GM21825 (cell line): Measurements from ENCODE around the gene IGF1R.

Experiments
- ATAC-seq: cut with Tn5 transposase; IDR thresholded peaks from one replicate; pipeline ENCODE4 v1.9.1; 2021; ENCODE audit warnings: mild to moderate bottlenecking, moderate library complexity; ENCODE audit not compliant: unreplicated experiment

Gene IGF1R

DNA sequence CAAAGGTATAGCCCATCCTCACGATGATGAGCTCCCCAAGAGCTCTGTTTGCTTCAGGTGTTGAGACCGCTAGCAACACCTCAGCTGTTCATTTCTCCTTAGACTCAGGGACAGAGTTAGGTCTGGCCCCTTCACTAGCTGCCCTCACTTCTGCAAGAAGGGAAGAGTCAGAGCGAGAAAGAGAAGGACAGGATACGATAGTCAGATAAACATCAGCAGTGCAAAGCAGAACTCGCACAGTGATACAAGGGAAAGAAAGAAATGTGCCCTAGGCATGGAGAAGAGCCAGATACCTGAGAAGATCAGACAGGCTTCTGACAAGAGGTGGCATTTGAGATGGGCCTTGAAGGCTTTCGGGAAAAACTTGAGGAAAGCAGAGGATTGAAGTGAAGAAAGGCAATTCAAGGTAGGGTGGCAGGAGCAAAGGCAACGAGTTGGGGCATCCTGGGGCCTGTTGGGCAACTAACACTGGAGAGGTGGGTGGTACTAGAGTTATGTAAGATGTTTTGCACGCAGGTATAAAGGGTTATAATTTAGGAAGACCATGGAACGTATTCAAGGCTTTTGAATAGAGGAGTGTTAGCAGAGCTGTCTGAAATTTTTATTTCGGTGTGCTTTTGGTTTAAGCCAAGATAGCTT is 253.2 kb downstream of the IGF1R start:
- ATAC-seq = no peak

DNA sequence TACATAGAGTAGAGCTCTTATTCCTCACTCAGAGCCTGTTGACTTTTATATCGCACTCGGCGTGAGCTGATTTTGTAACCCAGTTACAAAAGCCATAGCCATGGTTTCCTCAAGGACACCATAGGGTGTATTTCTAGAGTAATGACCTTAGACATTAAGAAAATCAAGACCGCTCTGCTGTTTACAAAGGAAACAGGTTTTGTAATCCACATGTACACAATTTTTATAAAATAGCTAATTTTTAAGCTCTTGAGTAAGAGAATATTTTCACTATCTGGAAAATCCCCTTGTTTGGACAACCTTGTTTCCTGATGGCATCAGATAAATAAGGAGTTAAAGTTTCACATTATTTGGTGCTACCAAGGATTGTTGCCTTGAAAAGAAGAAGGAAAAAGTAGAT is 254.6 kb downstream of the IGF1R start:
- ATAC-seq = no peak

DNA sequence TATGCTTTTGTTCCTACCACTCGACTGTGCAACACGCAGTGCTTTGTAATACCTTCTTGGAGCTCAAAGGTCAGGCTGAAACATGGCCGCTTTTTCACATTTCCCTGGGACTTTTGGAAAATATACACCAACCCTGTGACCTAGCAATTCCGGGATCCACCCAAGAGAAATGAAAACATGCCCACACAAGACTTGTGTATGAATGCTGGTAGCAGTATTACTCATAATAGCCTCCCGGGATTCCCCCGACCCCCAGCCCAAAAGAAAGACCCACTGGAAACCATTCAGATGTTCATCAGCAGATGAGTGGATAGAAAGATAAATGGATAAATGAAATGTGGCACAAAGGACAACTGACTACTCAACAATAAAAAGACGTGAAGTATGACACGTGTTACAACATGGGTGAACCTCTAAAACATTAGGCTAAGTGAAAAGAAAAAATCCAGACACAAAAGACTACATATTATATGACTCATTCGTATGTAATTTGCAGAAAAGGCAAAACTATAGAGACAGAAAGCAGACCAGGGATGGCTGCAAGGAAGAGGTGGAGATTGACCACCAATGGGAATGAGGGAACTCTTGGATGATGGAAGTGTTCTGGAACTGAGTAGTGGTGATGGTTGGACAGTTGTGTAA is 255.2 kb downstream of the IGF1R start:
- no peak for ATAC-seq

DNA sequence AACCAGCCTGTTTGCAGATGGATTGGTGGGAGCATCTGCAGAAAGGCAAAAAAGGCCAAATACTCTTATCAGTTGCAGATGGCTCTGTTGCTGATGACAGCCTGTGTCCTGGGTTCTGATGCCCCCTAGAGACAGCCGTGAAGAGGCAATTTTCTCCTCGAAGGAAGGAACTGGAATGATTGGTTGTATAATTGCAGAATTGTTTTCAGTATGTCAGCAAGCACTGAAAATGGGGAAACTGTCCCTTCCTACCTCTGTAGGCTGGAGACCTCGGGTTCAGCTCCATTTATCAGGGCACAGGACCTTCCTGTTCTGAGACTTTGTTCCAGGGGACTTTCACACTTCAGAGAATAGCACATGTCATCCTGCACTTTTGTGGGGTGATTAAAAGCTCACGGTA is 256.2 kb downstream of the IGF1R start:
- ATAC-seq = no peak

DNA sequence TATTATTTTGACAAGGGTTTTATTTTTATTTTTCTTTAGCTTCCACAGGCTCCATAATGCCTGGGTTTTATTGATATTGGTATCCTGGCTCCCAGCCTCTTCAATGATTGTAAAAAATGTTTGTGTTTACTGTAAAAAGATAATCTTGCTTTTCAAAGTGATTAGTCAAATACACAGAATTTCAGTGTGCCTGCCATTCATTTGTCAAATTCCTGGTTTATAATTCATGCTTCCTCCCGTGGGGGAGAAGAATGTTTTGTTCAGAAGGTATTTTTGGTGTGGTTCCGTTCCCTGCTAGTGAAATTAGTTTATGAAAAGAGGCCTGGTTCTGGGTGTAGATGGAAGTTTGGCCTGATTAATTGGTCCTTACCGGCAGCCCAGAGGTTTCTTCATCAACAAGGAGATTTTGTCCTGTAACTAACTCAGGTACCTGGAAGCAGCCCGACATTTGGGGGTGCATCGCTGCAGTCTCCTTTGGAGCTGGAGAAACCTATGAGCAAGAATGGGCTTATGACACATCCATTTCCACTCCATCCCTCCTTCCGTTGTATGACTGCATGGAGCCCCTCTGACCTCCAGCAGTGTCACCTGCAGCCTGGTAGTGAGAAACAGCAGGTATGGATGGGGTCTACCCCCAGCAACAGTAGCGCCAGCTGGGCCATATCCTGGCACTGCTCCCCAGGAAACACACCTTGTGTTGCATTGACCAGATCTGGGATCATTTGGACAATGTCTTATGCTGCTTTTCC is 257.8 kb downstream of the IGF1R start:
- ATAC-seq = no peak

DNA sequence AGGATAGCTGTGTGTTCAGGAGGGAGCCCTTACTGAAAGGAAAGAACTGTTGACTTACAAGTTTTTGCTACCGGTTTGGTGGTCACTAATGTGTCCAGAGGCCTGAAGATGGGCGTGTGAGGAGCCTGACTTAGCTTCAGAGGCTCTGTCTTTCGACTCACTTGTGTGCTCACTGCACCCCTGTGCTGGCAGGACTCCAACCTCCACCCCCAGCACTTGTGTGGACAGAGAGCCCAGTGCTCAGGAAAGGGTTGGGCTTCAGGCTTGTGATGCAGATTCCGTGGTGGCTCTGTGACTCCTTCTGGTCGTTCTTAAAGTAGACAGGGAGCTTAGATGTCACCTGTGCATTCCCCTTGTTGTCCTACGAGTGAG is 258.4 kb downstream of the IGF1R start:
- ATAC-seq = no peak

DNA sequence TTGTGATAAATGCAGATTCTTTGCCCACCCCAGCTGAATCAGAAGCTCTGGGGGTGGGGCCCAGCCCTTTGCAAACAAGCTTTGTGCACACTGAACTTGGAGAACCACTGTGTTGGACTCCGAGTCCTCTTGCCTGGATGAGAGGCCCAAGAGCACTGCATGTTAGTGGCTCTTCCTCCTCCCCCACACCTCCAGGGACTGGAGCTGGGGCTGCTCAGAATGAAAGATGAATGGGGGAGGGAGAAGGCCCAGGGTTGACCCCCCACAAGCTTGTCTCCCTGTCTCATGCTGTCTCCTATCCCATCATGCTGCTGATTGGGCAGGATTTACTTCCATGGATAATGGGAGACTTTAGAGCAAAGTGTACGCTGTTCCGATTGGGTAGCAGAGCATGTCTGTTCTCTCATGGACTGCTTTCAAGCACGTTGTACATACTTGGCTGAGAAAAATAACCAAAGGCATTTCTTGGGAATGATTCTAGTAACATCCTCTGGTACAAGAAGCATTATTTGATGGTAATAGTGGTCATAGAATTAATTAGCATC is 259.7 kb downstream of the IGF1R start:
- ATAC-seq = no peak

DNA sequence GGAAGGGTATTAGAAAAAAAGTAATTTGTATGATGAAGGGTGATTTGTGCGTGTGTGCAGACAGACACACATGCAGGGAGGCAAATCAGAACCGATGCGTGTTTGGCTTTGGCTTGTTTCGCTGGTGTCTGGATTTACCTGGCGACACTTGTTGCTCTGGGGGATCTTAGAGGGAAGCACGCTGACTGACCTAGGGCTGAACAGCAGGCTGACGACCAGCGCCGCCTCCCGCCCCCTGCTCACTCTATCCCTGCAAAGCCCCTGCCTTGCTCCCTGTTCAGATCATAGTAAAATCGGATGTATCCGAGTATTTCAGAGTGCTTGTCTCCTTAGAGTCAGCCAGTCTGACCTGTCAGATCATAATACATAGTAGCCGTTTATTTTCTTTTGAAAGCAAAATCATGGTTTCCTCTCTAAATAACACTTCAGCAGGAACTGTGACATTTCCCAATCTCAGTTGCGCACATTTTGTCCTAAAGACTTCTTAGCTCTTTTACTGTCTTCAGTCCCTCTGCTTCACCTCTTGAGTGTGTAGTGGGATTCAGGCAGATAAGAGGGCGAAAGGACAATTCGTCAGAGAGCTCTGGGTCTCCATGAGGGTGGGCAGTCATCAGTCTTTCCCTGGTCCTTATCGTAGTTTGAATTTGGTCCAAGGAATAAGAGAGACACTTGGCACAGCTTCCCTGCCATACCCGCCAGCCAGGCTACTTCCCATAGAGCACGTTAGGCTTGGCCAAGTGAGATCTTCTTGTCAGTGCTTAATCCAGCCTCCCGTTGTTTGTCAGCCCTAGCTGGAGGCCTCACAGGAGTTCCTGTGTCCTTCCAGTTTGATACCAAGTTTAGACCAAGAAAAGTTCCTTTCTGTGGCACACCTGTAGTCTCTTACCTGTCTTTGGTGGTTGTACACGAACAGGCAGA is 261.9 kb downstream of the IGF1R start:
- ATAC-seq = no peak

DNA sequence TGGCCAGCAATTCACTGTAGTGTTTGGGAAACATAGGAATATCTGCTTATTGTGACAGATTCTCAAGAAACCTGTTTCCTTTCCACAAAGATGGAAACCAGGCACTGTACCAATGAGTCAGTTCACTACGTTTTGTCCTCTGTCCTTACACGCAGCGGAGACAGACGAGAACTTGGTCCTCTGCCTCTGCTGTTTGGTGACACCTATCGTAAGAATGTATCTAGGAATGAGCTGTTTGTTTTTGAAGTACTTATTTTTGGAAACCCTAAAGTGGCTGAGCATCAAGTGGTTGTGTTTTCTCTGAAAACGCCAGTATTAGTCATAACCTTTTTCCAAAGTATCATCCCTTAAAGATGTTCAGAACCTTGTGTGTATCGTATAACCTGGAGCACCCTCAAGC is 266.3 kb downstream of the IGF1R start:
- no peak for ATAC-seq

DNA sequence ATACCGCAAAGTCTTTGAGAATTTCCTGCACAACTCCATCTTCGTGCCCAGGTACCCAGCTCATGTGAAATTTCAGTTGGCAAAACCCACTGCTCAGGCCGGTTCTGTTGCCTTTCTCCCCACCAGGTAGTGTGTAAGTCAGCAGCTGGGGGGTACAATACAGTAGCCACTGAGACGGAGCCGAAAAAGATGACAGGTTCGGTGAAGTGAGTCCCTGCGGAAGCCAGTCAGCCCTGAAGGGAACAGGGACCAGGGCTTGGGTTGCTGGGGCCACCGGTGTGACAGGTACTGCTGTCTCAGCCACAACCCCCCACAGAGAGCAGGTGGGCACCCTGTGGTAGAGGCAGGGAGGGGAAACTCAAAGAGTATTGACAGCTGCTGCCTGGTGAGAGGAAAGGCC is 268.5 kb downstream of the IGF1R start:
- ATAC-seq = no peak

DNA sequence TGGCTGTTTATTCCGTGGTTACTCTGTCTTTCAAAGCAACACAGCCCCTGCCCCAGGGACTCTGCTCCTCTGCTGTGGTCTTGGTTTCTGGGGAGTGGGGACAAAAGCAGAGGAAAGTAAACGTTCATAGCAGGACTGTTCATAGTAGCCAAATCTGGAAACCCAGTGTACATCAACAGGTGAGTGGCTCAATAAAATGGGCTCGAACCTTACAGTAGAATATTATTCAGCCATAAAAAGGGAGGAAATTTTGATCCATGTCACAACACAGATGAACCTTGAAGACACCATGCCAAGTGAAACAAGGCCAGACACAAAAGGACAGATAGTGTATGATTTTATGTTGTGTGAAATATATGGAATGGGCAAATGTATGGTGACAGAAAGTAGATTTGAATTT is 269.1 kb downstream of the IGF1R start:
- ATAC-seq = no peak

DNA sequence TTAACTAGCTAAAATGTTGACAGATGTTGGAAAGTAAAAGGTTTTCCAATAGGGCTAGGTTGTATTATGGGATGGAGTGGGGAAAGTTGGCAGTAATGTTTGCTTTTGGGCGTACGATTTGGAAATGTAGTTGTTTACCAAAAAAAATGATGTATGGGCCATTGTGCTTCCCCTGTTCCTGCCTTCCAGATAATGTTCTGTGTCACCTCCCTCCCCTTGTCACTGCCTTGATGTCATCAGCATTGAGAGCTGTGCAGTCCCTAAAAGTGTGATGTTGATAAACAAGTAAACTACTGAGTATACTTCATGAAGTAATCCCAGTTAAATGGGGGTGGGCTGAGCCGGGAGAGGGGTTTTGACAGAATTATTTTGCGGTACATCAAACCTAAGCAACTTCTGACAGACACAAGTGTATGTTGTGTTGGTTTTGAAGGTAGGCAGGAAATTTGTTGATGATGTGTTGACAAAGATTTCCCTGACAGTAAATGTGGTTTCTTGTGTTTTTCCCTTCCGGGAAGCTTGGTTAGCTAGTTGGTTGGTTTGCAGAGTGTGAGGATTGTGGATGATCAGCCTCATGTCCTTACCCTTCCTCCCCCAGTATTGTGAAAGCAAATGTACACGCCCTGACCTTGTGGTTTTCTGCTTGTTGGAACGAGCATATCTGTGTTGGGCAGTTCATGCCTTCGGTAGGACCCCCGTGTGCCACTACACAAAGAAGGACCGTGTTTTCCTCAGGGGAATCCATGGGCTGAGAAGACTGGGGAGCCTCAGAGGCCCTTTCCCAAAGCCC is 271.9 kb downstream of the IGF1R start:
- no peak for ATAC-seq

DNA sequence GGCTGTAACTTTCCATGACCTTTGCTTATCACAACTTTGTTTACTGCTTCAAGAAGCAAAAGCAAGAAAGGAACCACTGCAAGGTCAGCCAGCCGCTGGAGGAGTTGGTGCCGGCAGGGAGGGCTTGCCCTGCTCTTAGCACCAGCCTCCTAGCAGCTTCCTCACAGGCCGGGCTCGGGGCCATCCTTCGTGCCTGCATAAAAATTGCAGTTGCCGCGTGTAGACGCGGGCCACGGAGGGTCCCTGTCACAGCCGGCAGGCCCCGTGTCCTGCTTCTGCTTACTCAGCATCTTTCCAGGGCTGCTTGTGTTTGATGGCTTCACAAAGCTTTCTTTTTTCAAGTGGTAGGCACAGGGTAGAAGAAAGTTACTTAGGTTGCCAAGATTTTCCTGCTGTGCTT is 274.8 kb downstream of the IGF1R start:
- ATAC-seq = no peak

DNA sequence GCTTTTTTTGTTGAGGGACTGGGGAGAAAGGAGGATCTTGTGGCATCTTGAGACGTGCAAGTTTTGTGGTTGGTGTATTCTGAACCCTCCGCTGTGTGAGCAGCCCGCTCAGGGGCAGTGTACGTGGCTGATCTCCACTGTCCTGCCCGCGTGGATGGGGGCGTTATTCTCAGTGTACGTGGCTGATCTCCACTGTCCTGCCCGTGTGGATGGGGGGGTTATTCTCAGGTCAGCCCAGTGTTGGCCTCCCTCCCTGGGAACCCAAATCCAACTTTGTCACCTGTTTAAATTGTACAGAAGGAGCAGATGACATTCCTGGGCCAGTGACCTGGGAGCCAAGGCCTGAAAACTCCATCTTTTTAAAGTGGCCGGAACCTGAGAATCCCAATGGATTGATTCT is 275.2 kb downstream of the IGF1R start:
- no peak for ATAC-seq

DNA sequence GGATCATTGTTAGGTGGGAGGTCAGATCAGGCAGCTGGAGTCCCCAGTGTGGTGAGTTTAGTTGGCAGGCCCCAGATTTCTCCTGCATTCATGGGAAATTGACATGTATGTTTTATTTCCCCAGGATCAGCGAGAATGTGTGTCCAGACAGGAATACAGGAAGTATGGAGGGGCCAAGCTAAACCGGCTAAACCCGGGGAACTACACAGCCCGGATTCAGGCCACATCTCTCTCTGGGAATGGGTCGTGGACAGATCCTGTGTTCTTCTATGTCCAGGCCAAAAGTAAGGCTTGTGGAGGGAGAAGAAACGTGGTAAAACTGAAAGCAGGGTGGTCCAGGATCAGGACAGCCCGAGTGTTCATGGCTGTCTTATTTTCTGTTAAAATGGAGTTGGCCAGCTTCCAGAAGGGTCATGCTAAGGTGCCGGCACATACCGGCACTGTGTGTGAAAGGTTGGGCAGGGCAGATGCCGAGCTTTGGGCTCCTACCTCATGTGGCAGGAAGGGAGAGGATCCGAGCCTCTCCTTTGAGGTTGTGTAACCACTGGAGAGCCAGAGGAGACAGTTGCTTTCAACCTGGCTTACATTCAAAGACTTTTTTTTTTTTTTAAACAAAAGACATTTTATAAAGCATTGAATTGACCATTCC is 276.2 kb downstream of the IGF1R start:
- no peak for ATAC-seq

DNA sequence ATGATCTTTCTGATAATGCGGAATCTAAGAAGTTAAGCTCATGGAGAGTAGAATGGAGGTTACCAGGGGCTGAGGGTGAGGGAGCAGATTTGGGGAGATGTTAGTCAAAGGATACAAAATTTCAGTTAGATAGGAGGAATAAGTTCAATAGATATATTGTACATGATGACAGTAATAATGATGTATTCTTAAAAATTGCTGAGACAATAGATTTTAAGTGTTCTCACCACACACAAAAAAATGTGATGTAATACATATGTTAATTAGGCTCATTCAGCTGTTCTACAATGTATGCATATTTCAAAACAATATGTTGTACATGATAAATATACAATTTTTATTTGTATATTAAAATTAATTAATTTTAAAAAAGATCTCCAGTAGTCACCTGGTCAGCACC is 277.9 kb downstream of the IGF1R start:
- no peak for ATAC-seq

DNA sequence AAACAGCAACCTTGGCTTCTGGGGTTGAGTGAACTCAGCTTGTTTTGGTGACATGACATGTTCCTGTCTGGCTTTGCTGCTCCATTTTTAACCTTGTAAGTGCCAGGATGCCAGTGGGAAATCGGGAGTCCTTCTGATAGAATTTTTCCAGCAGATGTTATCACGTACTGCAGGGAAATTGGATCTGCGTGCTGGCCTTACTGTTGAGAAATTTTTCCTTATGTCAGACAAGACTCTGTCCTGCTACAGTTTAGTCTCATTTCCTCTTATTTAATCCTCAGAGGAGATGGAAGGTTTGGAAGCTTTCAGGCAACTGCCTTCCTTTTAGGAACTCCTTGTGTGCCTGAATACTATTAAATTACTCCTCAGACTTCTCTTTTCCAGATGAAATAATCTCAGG is 278.7 kb downstream of the IGF1R start:
- ATAC-seq = no peak

DNA sequence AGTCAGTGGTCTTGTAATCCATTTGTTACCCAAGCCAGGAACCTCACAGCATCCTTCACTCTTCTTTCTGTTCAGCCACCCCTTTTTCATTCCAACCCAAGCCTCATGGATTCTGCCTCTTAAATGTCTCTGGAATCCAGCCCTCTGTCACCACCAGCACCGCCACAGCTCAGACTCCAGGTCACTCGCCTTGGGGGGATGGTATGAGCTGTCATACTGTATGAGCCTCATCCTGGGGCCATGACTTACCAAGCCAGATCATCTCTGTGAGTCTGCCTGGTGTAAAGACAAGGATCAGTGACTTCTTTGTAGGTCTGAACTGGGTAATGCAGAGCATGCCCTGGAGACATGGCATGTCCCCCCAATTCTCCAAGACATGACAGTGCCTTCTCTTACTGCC is 279.7 kb downstream of the IGF1R start:
- no peak for ATAC-seq

DNA sequence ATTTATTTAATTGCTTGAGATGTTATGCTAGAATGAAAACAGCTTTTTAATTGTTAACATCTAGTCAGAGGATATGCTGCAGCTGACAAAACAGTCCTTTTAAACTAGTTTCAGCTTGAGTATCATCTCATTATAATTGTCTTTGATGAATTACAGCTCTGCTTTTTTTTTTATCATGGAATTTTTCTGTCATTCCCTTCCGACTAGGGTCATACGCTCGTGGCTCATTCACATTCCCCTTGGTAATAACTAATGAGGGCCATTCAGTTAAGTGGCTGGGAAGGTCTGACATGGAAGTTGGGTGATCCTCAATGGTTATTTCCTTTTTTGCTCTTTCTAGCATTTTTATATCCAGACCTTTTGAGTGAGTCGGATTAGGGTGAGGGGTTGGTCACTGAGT is 282.2 kb downstream of the IGF1R start:
- ATAC-seq = no peak

DNA sequence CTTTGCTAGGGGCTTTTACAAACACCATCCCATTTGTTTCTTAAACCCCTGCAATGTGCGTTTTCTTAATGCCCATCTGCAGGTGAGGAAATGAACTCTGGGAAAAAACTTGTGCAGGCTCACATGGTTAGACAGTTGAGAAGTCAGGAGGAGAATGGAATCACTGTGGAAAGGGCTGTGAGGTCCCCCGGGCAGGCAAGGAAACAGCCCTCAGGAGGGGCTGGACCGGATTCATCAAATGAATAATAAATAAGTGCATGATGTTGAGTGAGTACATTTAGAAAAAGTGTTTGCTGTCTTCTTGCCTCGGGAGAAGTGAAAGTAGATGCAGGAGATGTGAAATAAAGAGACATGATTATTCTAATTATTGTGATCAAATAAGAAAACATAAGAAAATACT is 282.7 kb downstream of the IGF1R start:
- no peak for ATAC-seq
